ENCODE measurements around the gene FBXO11. TPM values are rescaled to one million over a fixed set of nuclear protein-coding genes. Genes with fewer than 3 reads are reported as not detected.

FBXO11 gene
- total RNA-seq, 2 donors from 2014 or later: 53.8 to 99.8 TPM

DNA sequence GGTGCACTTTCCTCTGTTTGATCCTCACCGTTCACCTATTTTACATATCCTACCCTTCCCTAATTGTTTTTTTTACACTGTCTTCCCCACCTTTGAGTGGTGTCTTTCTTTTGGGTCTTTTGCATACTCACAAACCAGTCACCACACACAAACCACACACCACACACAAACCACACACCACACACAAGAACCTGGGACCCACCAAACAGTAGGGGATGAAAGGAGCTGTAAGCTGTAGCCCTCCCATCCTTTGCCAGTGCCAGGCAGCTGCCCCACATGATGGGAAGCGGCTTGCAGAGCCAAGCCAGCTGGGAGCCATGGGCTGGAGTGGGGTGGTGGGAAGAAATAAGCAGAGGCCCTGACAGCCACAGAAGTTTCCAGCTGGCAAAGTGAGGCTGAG is 162.2 kb downstream of the FBXO11 start:
- no peak overlapping the region for H3K27ac ChIP-seq
- H3K4me3 ChIP-seq: no peak overlapping the region
- H3K9me3 ChIP-seq: peaks cover 11% of the 10 kb centered on the region
- TF ChIP-seq, protein P1, sequence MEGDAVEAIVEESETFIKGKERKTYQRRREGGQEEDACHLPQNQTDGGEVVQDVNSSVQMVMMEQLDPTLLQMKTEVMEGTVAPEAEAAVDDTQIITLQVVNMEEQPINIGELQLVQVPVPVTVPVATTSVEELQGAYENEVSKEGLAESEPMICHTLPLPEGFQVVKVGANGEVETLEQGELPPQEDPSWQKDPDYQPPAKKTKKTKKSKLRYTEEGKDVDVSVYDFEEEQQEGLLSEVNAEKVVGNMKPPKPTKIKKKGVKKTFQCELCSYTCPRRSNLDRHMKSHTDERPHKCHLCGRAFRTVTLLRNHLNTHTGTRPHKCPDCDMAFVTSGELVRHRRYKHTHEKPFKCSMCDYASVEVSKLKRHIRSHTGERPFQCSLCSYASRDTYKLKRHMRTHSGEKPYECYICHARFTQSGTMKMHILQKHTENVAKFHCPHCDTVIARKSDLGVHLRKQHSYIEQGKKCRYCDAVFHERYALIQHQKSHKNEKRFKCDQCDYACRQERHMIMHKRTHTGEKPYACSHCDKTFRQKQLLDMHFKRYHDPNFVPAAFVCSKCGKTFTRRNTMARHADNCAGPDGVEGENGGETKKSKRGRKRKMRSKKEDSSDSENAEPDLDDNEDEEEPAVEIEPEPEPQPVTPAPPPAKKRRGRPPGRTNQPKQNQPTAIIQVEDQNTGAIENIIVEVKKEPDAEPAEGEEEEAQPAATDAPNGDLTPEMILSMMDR (IDR thresholded peaks at IDR 0.05): no peak
- DNase-seq (ENCODE audit: low spot score) (no peak), ATAC-seq (ENCODE audit: insufficient number of reproducible peaks, low FRiP score, low read depth) (no peak)
- H3K36me3 ChIP-seq: no peaks in the 10 kb centered on the region
- no peaks in the 10 kb centered on the region for H3K4me1 ChIP-seq (ENCODE audit: control insufficient read depth in 1 of 2, low read depth in 2 of 2)
- no peaks in the 10 kb centered on the region for H3K27me3 ChIP-seq (replicated peaks; ENCODE audit: insufficient read depth)

DNA sequence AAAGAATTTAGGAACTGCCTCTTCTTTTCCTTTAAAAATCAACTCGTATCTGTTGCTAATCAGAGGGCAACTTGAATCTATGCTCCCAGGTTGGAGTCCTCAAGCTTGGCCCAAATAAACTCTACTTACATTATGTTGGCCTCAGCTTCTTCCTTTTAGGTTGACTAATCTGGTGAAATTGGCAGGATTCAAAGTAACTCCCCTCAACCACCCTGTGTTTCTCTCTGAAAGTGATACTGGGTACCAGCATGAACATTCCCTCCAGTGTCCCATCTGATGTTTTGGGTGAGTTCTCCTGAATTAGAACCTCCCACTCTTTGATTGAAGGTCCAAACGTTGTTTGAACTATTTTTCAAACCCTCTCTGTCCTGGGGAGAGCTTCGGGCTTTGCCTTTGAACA is 164.7 kb downstream of the FBXO11 start:
- DNase-seq (ENCODE audit: low spot score) (no peak), ATAC-seq (ENCODE audit: insufficient number of reproducible peaks, low FRiP score, low read depth) (no peak)
- H3K4me3 ChIP-seq: no peak overlapping the region
- no peaks in the 10 kb centered on the region for H3K27me3 ChIP-seq (replicated peaks; ENCODE audit: insufficient read depth)
- no peaks in the 10 kb centered on the region for H3K4me1 ChIP-seq (ENCODE audit: control insufficient read depth in 1 of 2, low read depth in 2 of 2)
- no peaks in the 10 kb centered on the region for H3K36me3 ChIP-seq
- H3K27ac ChIP-seq: no peak overlapping the region
- no peaks in the 10 kb centered on the region for H3K9me3 ChIP-seq
- TF ChIP-seq, protein P1 (IDR thresholded peaks at IDR 0.05): no peak

GRCh38 chr2:47741101-47741500 is 165.2 kb downstream of the FBXO11 start:
- H3K4me1 ChIP-seq (ENCODE audit: control insufficient read depth in 1 of 2, low read depth in 2 of 2): no peaks in the 10 kb centered on the region
- no peaks in the 10 kb centered on the region for H3K9me3 ChIP-seq
- H3K27me3 ChIP-seq (replicated peaks; ENCODE audit: insufficient read depth): no peaks in the 10 kb centered on the region
- no peak overlapping the region for H3K4me3 ChIP-seq
- no peak overlapping the region for H3K27ac ChIP-seq
- ATAC-seq (ENCODE audit: insufficient number of reproducible peaks, low FRiP score, low read depth) (no peak), DNase-seq (ENCODE audit: low spot score) (no peak)
- TF ChIP-seq, protein P1 (IDR thresholded peaks at IDR 0.05): no peak
- no peaks in the 10 kb centered on the region for H3K36me3 ChIP-seq

Other genes starting within 250 kb of the FBXO11 start
- 10 to 100 TPM; 22.6 to 41.2 TPM for gene MSH6, start 123.4 kb downstream of the FBXO11 start, total RNA-seq

All from thoracic aorta (tissue), 2 donors.